DOHH2 (cell line): ENCODE data around the gene SLC29A3.

Experiments used
- H3F3A ChIP-seq: fragments of 200-600 bp; sonication (generic), shearing (Covaris generic); 2 replicates; pipeline ENCODE4 v1.6.0; 2016; ENCODE audit warnings: antibody characterized with exemption, mild to moderate bottlenecking; ENCODE audit not compliant: control insufficient read depth, insufficient read depth
- H3K27ac ChIP-seq: fragments of 200-600 bp; sonication (generic); 2 replicates; pipeline ENCODE4 v1.5.1; 2014; ENCODE audit warnings: low read depth, mild to moderate bottlenecking, low read length, moderate library complexity
- H3K27me3 ChIP-seq: fragments of 200-600 bp; sonication (generic); 2 replicates; pipeline ENCODE4 v1.6.1; 2014; ENCODE audit warnings: mild to moderate bottlenecking, low read length, mixed read lengths; ENCODE audit not compliant: control insufficient read depth
- H3K36me3 ChIP-seq: fragments of 200-600 bp; sonication (generic); 2 replicates; pipeline ENCODE4 v1.6.1; 2014; ENCODE audit warnings: mild to moderate bottlenecking, low read length, moderate library complexity, mixed read lengths; ENCODE audit not compliant: control insufficient read depth
- H3K4me1 ChIP-seq: fragments of 200-600 bp; sonication (generic); 2 replicates; pipeline ENCODE4 v1.6.1; 2014; ENCODE audit warnings: mild to moderate bottlenecking, low read length, mixed read lengths; ENCODE audit not compliant: control insufficient read depth
- H3K4me2 ChIP-seq: fragments of 200-600 bp; sonication (generic); 2 replicates; pipeline ENCODE4 v1.6.0; 2014; ENCODE audit warnings: mild to moderate bottlenecking, low read length, moderate library complexity
- H3K4me3 ChIP-seq: fragments of 200-600 bp; sonication (generic); 2 replicates; pipeline ENCODE4 v1.5.1; 2014; ENCODE audit warnings: mild to moderate bottlenecking, low read length, mixed read lengths
- H3K79me2 ChIP-seq: fragments of 200-600 bp; sonication (generic); 2 replicates; pipeline ENCODE4 v1.6.1; 2014; ENCODE audit warnings: mild to moderate bottlenecking, low read length, mixed read lengths; ENCODE audit not compliant: control insufficient read depth
- H3K9me2 ChIP-seq: fragments of 200-600 bp; sonication (generic); replicated peaks from 2 replicates; pipeline ENCODE4 v1.6.1; 2014; ENCODE audit warnings: mild to moderate bottlenecking, low read length, mixed read lengths; ENCODE audit not compliant: control insufficient read depth
- H3K9me3 ChIP-seq: fragments of 200-600 bp; sonication (generic); 2 replicates; pipeline ENCODE4 v1.6.1; 2014; ENCODE audit warnings: antibody characterized with exemption, low read length, mixed read lengths; ENCODE audit not compliant: control insufficient read depth, insufficient read depth
- H4K20me1 ChIP-seq: fragments of 200-600 bp; sonication (generic); 2 replicates; pipeline ENCODE4 v1.6.0; 2014; ENCODE audit warnings: low read depth, mild to moderate bottlenecking, antibody characterized with exemption, low read length, moderate library complexity; ENCODE audit not compliant: control insufficient read depth, insufficient read depth
- EZH2phosphoT487 ChIP-seq: fragments of 200-600 bp; sonication (generic); IDR thresholded peaks from 2 replicates; pipeline ENCODE4 v1.6.1; 2017; ENCODE audit warnings: borderline replicate concordance, mild to moderate bottlenecking, antibody characterized with exemption, low read length, moderate library complexity, mixed read lengths
- TF ChIP-seq, protein P1 (sequence below): fragments of 200-600 bp; sonication (generic); IDR thresholded peaks from one replicate; pipeline ENCODE4 v1.5.1; 2014; ENCODE audit warnings: antibody characterized with exemption, mild to moderate bottlenecking, low read depth, low read length; ENCODE audit not compliant: poor library complexity, severe bottlenecking

SLC29A3 gene

DNA sequence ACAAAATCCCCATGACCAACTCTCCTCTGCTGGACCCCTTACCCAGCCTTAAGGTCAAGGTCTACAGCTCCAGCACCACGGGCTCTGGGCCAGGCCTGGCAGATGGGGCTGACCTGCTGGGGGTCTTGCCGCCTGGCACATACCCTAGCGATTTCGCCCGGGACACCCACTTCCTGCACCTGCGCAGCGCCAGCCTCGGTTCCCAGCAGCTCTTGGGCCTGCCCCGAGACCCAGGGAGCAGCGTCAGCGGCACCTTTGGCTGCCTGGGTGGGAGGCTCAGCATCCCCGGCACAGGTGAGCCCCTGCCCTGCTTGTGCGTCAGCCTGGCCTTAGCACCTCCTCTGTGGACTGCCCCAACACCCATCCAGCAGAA is 27.5 kb upstream of the SLC29A3 start:
- Histone ChIP-seq H3F3A (no peaks in the 10 kb centered on the region), H3K4me3 (no peak overlapping the region), H3K9me2 (no peaks in the 10 kb centered on the region), H3K27ac (no peak overlapping the region), H3K4me2 (no peak overlapping the region), H3K4me1 (no peaks in the 10 kb centered on the region), H3K36me3 (no peaks in the 10 kb centered on the region), H3K9me3 (no peaks in the 10 kb centered on the region), H3K79me2 (no peaks in the 10 kb centered on the region), H3K27me3 (no peaks in the 10 kb centered on the region), H4K20me1 (no peaks in the 10 kb centered on the region)
- TF ChIP-seq, protein P1, sequence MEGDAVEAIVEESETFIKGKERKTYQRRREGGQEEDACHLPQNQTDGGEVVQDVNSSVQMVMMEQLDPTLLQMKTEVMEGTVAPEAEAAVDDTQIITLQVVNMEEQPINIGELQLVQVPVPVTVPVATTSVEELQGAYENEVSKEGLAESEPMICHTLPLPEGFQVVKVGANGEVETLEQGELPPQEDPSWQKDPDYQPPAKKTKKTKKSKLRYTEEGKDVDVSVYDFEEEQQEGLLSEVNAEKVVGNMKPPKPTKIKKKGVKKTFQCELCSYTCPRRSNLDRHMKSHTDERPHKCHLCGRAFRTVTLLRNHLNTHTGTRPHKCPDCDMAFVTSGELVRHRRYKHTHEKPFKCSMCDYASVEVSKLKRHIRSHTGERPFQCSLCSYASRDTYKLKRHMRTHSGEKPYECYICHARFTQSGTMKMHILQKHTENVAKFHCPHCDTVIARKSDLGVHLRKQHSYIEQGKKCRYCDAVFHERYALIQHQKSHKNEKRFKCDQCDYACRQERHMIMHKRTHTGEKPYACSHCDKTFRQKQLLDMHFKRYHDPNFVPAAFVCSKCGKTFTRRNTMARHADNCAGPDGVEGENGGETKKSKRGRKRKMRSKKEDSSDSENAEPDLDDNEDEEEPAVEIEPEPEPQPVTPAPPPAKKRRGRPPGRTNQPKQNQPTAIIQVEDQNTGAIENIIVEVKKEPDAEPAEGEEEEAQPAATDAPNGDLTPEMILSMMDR = no peak
- TF ChIP-seq EZH2phosphoT487 = no peak

DNA sequence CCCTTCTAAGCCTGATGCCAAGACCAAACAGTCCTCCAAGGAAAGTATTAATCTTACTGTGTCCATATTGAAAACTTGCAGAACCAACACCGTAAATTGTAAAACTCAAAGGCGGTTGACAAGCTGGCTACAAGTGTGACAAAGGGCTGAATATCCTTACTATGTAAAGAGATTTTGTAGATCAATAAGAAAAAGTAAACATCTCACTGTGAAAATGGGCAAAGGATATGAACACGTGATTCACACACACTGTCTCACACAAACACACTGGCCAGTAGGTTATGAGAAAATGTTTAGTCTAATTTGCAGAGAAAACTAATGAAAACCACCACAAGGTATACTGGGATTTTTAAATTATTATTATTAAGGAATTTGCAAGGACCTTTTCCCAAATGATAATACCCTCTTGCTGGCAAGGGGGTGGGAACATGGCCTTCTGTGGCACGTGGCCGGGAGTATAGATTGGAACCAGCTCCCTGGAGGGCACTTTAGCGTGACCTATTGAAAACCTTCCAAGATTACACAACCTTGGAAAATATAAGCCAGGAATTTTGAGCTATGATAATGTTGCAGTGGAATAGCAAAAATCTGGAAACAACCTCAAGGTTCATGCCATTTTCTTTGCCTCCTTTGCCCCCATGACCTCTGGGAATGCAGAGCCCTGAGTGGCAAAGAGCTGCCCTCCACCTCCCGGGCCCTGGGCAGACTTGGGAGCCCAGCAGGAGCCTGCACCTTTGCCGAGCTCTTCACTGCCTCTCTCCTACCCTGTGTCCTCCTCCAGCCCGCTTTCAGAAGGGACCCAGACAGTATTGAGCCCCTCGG is 26.2 kb upstream of the SLC29A3 start:
- no peaks in the 10 kb centered on the region for H3K9me2 ChIP-seq
- H3F3A ChIP-seq = no peaks in the 10 kb centered on the region
- H3K4me2 ChIP-seq = no peak overlapping the region
- H3K27ac ChIP-seq = no peak overlapping the region
- no peaks in the 10 kb centered on the region for H3K4me1 ChIP-seq
- TF ChIP-seq, protein P1 = no peak
- H4K20me1 ChIP-seq = no peaks in the 10 kb centered on the region
- H3K27me3 ChIP-seq = no peaks in the 10 kb centered on the region
- H3K4me3 ChIP-seq = no peak overlapping the region
- H3K79me2 ChIP-seq = no peaks in the 10 kb centered on the region
- H3K9me3 ChIP-seq = no peaks in the 10 kb centered on the region
- H3K36me3 ChIP-seq = no peaks in the 10 kb centered on the region

DNA sequence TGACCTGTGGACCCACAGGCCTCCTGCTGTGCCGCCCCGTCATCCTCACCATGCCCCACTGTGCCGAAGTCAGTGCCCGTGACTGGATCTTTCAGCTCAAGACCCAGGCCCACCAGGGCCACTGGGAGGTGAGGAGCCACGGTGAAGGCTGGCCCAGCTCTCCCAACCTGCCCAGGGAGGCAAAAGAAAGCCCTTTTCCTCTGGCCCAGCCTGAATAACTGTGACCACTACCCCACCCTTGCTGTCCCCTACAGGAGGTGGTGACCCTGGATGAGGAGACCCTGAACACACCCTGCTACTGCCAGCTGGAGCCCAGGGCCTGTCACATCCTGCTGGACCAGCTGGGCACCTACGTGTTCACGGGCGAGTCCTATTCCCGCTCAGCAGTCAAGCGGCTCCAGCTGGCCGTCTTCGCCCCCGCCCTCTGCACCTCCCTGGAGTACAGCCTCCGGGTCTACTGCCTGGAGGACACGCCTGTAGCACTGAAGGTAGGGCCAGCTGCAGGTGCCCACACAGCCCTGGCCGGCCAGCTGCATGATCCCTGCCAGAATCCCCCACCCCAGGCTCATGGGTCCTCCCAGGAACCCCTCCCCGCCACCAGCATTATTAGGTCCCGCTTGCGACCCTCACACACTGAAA is 25.5 kb upstream of the SLC29A3 start:
- Histone ChIP-seq H3F3A (no peaks in the 10 kb centered on the region), H3K4me3 (no peak overlapping the region), H3K27ac (no peak overlapping the region), H3K4me1 (no peaks in the 10 kb centered on the region), H3K9me3 (no peaks in the 10 kb centered on the region), H3K79me2 (no peaks in the 10 kb centered on the region), H3K27me3 (peaks cover 2% of the 10 kb centered on the region; the same call in 1 of the 2 replicates), H3K9me2 (no peaks in the 10 kb centered on the region), H3K4me2 (no peak overlapping the region), H4K20me1 (no peaks in the 10 kb centered on the region), H3K36me3 (no peaks in the 10 kb centered on the region)
- no peak for TF ChIP-seq EZH2phosphoT487
- TF ChIP-seq, protein P1 = no peak
